WERI-Rb-1 (cell line): ENCODE measurements around the gene MCM9.

Experiments used
- DNase-seq: peaks from one replicate; pipeline ENCODE4 v3.0.0-alpha.2; 2020
- H3K27ac ChIP-seq: fragments of 250-450 bp; sonication (Bioruptor Pico); 2 replicates; pipeline ENCODE4 v1.5.1; 2020; ENCODE audit warnings: mild to moderate bottlenecking, moderate library complexity
- H3K27me3 ChIP-seq: fragments of 250-450 bp; sonication (Bioruptor Pico); 2 replicates; pipeline ENCODE4 v1.5.1; 2021; ENCODE audit warnings: mild to moderate bottlenecking, low read depth, moderate library complexity; ENCODE audit not compliant: insufficient read depth, severe bottlenecking
- H3K36me3 ChIP-seq: fragments of 250-450 bp; sonication (Bioruptor Pico); 2 replicates; pipeline ENCODE4 v1.5.1; 2020; ENCODE audit warnings: mild to moderate bottlenecking, moderate library complexity
- H3K4me3 ChIP-seq: 2 replicates; pipeline ENCODE4 v1.5.1; 2011; ENCODE audit warnings: low read depth, mild to moderate bottlenecking, control low read depth, low read length
- H3K9me3 ChIP-seq: fragments of 250-450 bp; sonication (Bioruptor Pico); 2 replicates; pipeline ENCODE4 v1.5.1; 2021; ENCODE audit warnings: mild to moderate bottlenecking, moderate library complexity; ENCODE audit not compliant: severe bottlenecking
- CTCF ChIP-seq: IDR thresholded peaks from 2 replicates; pipeline ENCODE4 v1.5.1; 2011; ENCODE audit warnings: low read depth, mild to moderate bottlenecking, control low read depth, inconsistent platforms, low read length

MCM9 gene

DNA sequence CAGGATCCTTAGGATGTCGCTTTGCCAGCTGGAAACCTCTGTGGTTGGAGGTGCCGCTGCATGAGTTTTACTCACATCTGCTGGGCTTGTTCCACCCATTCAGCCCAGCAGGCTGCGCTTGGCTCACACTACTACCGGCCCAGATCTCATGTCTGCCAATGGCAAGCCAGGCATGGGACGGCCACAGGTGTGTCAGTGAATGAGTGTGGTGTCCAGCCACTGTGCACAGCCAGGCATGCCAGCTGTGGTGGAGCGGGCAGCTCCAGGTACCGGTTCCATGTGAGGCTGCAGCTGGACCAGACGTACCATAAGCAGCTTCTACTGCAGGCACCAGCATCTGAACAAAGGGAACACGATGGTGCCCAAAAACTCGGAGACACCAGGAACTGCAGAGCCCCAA is 74.1 kb downstream of the MCM9 start:
- no peaks in the 10 kb centered on the region for H3K9me3 ChIP-seq
- no peak overlapping the region for H3K27ac ChIP-seq
- no peak overlapping the region for H3K4me3 ChIP-seq
- H3K27me3 ChIP-seq = no peaks in the 10 kb centered on the region
- no peak for TF ChIP-seq CTCF
- DNase-seq = no peak
- H3K36me3 ChIP-seq = no peaks in the 10 kb centered on the region

DNA sequence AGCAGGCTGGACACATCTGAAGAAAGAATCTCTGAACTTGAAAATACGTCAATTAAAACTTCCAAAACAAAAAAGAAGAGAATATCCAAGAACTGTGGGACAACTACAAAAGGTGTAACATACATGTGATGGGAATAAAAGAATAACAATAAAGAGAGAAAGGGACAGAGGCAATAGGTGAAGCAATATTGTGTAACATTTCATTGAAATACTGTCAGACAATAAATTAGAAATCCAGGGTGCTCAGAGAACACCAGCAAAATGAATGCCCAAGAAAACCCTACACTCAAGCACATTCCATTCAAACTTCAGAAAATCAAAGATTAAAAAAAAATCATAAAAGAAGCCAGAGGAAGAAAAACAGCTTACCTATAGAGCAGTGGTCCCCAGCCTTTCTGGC is 74.6 kb downstream of the MCM9 start:
- no peak for TF ChIP-seq CTCF
- Histone ChIP-seq H3K9me3 (no peaks in the 10 kb centered on the region), H3K27me3 (no peaks in the 10 kb centered on the region), H3K36me3 (no peaks in the 10 kb centered on the region), H3K4me3 (no peak overlapping the region), H3K27ac (no peak overlapping the region)
- no peak for DNase-seq

DNA sequence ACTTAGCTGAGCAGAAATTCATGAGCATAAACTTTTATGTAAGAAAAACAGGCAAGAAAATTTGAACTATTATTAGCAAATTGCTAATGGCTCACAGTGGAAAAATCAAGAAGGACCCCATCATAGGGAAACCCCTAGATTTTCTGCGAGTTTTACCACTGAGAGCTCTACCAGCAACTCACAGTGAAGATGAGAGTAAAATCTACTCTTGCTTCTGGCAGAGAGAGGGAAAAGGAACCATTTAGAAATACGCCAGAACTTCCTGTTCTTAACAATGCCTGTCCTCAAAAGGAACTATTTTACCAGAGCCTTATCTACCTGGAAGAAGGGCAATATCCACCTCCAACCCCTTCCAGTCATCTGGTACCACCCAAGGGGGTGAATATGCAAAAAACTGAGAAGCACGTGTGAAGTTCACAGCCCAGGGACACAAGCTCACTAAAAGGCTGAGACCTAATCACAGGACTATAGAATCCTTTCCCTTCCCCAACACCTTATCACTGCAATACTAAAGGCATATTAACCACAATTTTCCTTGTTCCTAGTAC is 75.4 kb downstream of the MCM9 start:
- no peak overlapping the region for H3K4me3 ChIP-seq
- no peak for TF ChIP-seq CTCF
- H3K27me3 ChIP-seq = no peaks in the 10 kb centered on the region
- no peak overlapping the region for H3K27ac ChIP-seq
- H3K36me3 ChIP-seq = no peaks in the 10 kb centered on the region
- no peak for DNase-seq
- H3K9me3 ChIP-seq = no peaks in the 10 kb centered on the region

GRCh38 chr6:118856301-118856700 is 78.7 kb downstream of the MCM9 start:
- no peak overlapping the region for H3K27ac ChIP-seq
- no peak overlapping the region for H3K4me3 ChIP-seq
- no peaks in the 10 kb centered on the region for H3K27me3 ChIP-seq
- no peak for DNase-seq
- H3K9me3 ChIP-seq = no peaks in the 10 kb centered on the region
- no peaks in the 10 kb centered on the region for H3K36me3 ChIP-seq
- TF ChIP-seq CTCF = no peak

GRCh38 chr6:118853408-118853807 is 81.6 kb downstream of the MCM9 start:
- H3K27ac ChIP-seq = no peak overlapping the region
- no peak for DNase-seq
- H3K4me3 ChIP-seq = no peak overlapping the region
- no peaks in the 10 kb centered on the region for H3K9me3 ChIP-seq
- no peaks in the 10 kb centered on the region for H3K36me3 ChIP-seq
- TF ChIP-seq CTCF = no peak
- no peaks in the 10 kb centered on the region for H3K27me3 ChIP-seq

DNA sequence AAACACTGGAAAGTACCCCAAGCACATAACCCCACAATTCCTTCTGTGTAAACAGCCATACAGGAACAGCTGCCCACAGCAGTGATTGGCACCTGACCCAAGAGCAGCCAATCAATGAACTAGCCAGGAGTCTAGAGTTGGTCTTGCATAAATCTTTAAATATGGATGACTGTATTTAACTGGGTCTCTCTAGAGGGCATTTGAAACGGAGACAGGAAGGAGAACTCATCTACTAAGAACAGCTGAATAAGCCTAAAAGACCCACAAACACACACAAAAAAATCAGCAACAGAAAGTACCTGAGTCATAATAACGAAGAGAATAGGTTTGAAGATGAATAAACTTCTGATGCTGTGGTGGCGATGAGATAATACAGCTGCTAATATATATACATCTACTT is 90.0 kb downstream of the MCM9 start:
- Histone ChIP-seq H3K9me3 (no peaks in the 10 kb centered on the region), H3K4me3 (no peak overlapping the region), H3K27ac (no peak overlapping the region), H3K27me3 (no peaks in the 10 kb centered on the region), H3K36me3 (no peaks in the 10 kb centered on the region)
- no peak for DNase-seq
- TF ChIP-seq CTCF = no peak
